Measurements from ENCODE around the gene ALDH16A1. TPM values are rescaled to one million over a fixed set of nuclear protein-coding genes. Genes with fewer than 3 reads are reported as not detected.

Gene ALDH16A1
- total RNA-seq, 1 donor from 2014 or later, result 24.4 TPM

DNA sequence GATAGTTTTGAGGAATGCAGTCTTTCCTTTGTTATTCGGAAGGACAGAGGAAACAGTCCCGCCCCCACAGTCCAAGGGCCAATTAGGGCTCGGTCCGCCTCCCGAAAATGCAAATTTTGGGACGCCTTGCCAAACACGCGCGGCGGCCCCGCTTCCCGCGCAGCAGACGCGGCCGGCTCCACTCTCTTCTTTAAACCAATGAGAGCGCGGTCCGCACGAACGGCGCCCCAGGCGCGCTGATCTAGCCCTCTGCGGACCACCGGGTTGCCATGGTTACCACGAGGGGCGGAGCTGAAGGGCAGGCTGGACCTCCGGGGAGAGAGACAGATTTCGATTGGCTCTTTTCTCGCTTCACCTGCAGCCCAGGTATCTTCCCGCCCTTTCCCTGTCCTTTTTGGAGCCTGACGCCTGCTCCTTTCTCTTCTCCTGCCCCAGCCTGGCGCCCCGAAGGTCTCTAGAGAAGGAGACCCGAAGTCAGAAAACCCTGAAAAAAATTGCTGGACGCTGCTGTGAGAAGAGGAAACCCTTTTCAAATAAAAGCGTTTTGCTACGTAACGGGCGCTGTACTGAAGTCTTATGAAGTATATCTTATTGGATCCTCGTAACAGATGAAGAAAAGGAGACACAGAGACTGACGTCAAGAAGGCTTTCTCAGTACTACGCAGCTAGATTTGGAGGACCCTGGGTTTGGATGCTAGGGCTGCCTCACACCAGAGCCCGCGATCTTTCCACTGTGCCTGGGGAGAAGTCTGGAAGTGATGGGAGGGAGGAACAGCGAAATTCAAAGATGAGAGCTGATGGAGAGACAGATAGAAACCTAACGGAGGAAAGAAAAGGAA, 31.8 kb upstream of the ALDH16A1 start:
- Mint-ChIP-seq H3K27ac (no peak overlapping the region), H3K27me3 (ENCODE audit: low read depth) (peaks cover 94% of the 10 kb centered on the region), H3K4me3 (peak overlapping the region; percentile 8), H3K4me1 (peaks cover 27% of the 10 kb centered on the region), H3K9me3 (no peaks in the 10 kb centered on the region), H3K36me3 (no peaks in the 10 kb centered on the region)
- peak; percentile 48 to 74 for DNase-seq (ENCODE audit: low spot score in 2 of 2, unreplicated experiment in 2 of 2)
- TF ChIP-seq, protein P1, sequence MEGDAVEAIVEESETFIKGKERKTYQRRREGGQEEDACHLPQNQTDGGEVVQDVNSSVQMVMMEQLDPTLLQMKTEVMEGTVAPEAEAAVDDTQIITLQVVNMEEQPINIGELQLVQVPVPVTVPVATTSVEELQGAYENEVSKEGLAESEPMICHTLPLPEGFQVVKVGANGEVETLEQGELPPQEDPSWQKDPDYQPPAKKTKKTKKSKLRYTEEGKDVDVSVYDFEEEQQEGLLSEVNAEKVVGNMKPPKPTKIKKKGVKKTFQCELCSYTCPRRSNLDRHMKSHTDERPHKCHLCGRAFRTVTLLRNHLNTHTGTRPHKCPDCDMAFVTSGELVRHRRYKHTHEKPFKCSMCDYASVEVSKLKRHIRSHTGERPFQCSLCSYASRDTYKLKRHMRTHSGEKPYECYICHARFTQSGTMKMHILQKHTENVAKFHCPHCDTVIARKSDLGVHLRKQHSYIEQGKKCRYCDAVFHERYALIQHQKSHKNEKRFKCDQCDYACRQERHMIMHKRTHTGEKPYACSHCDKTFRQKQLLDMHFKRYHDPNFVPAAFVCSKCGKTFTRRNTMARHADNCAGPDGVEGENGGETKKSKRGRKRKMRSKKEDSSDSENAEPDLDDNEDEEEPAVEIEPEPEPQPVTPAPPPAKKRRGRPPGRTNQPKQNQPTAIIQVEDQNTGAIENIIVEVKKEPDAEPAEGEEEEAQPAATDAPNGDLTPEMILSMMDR (IDR thresholded peaks at IDR 0.05; ENCODE audit: unreplicated experiment), result no peak

DNA sequence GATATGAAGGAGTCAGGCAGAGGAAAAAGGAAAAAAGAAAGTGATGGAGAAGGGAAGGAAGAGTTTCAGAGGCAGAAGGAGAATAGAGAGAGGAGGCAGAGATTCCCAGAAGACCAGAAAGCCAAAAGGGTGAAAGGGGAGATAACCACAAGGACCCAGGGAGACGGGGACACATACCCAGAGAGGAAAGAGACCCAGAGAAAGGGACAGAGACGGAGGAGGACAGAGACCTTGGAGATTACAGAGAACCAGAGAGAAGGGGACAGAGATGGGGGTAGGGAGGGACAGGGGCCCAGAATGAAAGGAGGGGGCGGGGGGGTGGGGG, 31.2 kb upstream of the ALDH16A1 start:
- TF ChIP-seq, protein P1 (IDR thresholded peaks at IDR 0.05; ENCODE audit: unreplicated experiment), result no peak
- H3K27me3 Mint-ChIP-seq (ENCODE audit: low read depth), result peaks cover 96% of the 10 kb centered on the region
- H3K4me3 Mint-ChIP-seq, result no peak overlapping the region
- no peak for DNase-seq (ENCODE audit: low spot score in 2 of 2, unreplicated experiment in 2 of 2)
- peaks cover 30% of the 10 kb centered on the region for H3K4me1 Mint-ChIP-seq
- H3K36me3 Mint-ChIP-seq, result no peaks in the 10 kb centered on the region
- H3K27ac Mint-ChIP-seq, result no peak overlapping the region
- no peaks in the 10 kb centered on the region for H3K9me3 Mint-ChIP-seq

DNA sequence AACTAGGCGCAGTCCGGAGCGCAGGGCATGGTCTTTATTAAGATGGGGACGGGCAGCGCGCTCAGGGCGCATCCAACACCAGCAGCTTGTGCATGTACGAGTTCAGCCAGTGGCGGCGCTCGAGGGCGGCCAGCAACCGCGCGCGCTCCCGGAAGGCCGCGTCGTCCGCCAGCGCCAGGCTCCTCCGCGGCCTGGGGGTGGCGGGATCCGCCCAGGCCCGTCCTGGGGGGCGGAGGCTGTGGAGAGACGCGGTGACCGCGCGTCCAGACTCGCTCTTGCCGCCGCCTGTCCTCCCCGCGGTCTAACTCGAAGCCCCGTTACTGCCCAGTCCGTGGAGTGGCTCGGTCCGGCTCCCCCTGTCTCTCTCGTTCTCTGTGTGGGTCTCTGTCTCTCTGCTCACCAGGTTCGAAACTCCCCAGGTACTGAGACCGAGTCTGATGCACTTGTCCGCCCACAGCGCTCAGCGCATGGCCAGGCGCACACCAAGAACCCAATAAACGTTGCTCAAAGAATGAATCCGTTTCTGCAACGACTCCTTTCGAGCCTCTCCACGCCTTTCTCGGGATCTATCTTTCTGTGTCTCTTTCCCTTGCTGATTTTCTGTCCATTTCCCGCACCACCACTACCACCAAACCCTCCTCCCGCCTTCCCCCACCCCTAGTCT, 30.5 kb upstream of the ALDH16A1 start:
- peak in 1 of 2 experiments; percentile 51 for DNase-seq (ENCODE audit: low spot score in 2 of 2, unreplicated experiment in 2 of 2)

DNA sequence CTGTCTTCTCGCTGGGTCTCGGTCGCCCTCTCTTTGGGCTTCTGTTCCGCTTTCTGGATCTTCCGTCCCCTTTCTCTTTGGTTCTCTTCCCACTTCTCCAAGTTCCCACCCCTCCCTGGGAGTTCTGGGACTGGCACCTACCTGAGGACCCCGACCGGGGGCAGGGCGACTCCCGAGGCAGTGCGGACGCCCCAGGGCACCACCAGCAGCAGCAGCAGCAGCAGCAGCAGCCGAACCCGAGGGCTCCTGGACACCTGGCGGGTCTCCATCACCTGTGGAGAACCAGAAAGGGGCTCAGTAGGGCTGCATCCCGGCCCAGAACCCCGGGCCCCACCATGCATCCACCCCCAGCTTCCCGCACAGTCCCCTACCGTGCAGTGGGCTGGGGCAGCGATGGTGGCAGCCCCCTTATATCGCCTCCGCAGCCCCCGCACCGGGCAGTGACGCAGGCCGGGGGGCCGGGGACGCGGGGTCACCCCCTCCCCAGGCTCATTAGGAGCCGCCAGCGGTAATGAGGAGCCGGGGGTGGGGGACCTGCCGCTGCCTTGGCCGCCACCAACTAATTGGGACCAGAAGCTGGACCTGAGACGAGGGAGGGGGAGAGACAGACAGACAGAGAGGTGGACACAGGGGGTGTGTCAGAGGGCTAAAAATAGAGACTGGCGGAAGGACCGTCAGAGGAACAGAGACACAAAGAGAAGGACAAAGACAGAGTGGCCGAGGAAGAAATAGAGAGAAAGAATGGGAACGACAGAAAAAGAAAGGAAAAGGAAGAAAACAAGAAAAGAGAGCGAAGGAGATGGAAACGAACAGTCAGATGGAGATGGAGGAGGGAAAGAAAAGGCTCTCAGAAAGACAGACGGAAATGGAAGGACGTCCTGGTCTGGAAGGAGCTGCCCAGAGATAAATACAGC, 29.7 kb upstream of the ALDH16A1 start, which contains the start of gene PTH2:
PTH2 (minus strand) TSS at position 371 of the 914 bp plus-strand sequence; CDS start at position 269, 102 bp downstream.
- peaks cover 3% of the 10 kb centered on the region for H3K36me3 Mint-ChIP-seq
- peaks cover 37% of the 10 kb centered on the region for H3K4me1 Mint-ChIP-seq
- no peak for DNase-seq (ENCODE audit: low spot score in 2 of 2, unreplicated experiment in 2 of 2)
- peaks cover 97% of the 10 kb centered on the region for H3K27me3 Mint-ChIP-seq (ENCODE audit: low read depth)
- H3K4me3 Mint-ChIP-seq, result peak within 1 kb of the TSS; percentile 27
- H3K9me3 Mint-ChIP-seq, result no peaks in the 10 kb centered on the region
- TF ChIP-seq, protein P1 (IDR thresholded peaks at IDR 0.05; ENCODE audit: unreplicated experiment), result no peak
- H3K27ac Mint-ChIP-seq, result no peak within 1 kb of the TSS

More for the DNA sequence above, 30.5 kb upstream of the ALDH16A1 start:
- no peak overlapping the region for H3K27ac Mint-ChIP-seq
- peaks cover 30% of the 10 kb centered on the region for H3K4me1 Mint-ChIP-seq
- H3K4me3 Mint-ChIP-seq, result peak overlapping the region; percentile 27
- H3K27me3 Mint-ChIP-seq (ENCODE audit: low read depth), result peaks cover 97% of the 10 kb centered on the region
- no peaks in the 10 kb centered on the region for H3K9me3 Mint-ChIP-seq
- H3K36me3 Mint-ChIP-seq, result peaks cover 3% of the 10 kb centered on the region
- TF ChIP-seq, protein P1 (IDR thresholded peaks at IDR 0.05; ENCODE audit: unreplicated experiment), result peak; percentile 50

DNA sequence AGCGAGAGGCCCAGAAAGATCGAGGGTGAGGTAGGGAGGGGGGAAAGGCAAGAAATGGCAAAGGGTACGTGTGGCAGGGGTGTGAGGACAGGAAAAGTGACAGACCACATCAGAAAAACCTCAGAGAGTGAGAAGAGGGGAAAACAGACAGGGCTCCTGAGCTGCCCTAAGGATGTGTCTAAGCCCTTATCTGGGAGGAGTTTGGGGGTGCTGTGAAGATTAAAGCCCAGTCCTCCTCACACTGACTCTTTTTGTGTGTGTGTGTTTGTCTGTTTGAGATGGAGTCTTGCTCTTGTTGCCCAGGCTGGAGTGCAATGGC, 29.1 kb upstream of the ALDH16A1 start:
- Mint-ChIP-seq H3K9me3 (no peaks in the 10 kb centered on the region), H3K27ac (no peak overlapping the region), H3K36me3 (peaks cover 3% of the 10 kb centered on the region), H3K4me1 (peaks cover 40% of the 10 kb centered on the region), H3K4me3 (no peak overlapping the region), H3K27me3 (ENCODE audit: low read depth) (peaks cover 97% of the 10 kb centered on the region)
- DNase-seq (ENCODE audit: low spot score in 2 of 2, unreplicated experiment in 2 of 2), result no peak
- TF ChIP-seq, protein P1 (IDR thresholded peaks at IDR 0.05; ENCODE audit: unreplicated experiment), result no peak

Measured in mesothelial cell of epicardium (in vitro differentiated cells).